ENCODE measurements around the gene ARL11. TPM values are rescaled to one million over a fixed set of nuclear protein-coding genes. Genes with fewer than 3 reads are reported as not detected.
A peak's percentile ranks its signal among the peaks of the same experiment; 100 is the strongest.

ARL11 gene
- total RNA-seq, 6 experiments from 2014 or later, result not detected

- no peak for DNase-seq
- 0 out of 2 replicates have a peak overlapping the region, but pooled peaks have one; percentile 4 for H3K27ac Mint-ChIP-seq
- no peaks in the 10 kb centered on the region for H3K9me3 Mint-ChIP-seq
- no peak overlapping the region for H3K4me3 Mint-ChIP-seq
- TF ChIP-seq, protein P1, sequence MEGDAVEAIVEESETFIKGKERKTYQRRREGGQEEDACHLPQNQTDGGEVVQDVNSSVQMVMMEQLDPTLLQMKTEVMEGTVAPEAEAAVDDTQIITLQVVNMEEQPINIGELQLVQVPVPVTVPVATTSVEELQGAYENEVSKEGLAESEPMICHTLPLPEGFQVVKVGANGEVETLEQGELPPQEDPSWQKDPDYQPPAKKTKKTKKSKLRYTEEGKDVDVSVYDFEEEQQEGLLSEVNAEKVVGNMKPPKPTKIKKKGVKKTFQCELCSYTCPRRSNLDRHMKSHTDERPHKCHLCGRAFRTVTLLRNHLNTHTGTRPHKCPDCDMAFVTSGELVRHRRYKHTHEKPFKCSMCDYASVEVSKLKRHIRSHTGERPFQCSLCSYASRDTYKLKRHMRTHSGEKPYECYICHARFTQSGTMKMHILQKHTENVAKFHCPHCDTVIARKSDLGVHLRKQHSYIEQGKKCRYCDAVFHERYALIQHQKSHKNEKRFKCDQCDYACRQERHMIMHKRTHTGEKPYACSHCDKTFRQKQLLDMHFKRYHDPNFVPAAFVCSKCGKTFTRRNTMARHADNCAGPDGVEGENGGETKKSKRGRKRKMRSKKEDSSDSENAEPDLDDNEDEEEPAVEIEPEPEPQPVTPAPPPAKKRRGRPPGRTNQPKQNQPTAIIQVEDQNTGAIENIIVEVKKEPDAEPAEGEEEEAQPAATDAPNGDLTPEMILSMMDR (IDR thresholded peaks at IDR 0.05), result no peak
- no peaks in the 10 kb centered on the region for H3K36me3 Mint-ChIP-seq (ENCODE audit: low read depth)
- peaks cover 29% of the 10 kb centered on the region for H3K4me1 Mint-ChIP-seq (ENCODE audit: low read depth)
- H3K27me3 Mint-ChIP-seq (ENCODE audit: insufficient read depth), result peaks cover 3% of the 10 kb centered on the region; the same call in 1 of the 2 replicates
Observed at GRCh38 chr13:49638030-49638743, 9.9 kb downstream of the ARL11 start.

DNA sequence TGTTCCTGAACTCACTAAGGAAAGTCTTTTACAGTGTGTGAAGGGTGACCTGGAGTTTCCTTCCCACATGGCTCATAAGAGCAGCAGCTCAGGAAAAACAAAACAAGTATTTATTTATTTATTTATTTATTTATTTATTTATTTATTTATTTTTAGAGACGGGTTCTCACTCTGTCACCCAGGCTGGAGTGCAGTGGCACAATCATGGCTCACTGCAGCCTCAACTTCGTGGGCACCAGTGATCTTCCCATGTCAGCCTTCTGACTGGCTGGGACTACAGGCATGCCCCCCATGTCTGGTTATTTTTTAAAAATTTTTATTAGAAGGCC is 10.4 kb downstream of the ARL11 start:
- TF ChIP-seq, protein P1 (IDR thresholded peaks at IDR 0.05), result no peak
- peaks cover 29% of the 10 kb centered on the region for H3K4me1 Mint-ChIP-seq (ENCODE audit: low read depth)
- H3K36me3 Mint-ChIP-seq (ENCODE audit: low read depth), result no peaks in the 10 kb centered on the region
- H3K9me3 Mint-ChIP-seq, result no peaks in the 10 kb centered on the region
- no peak overlapping the region for H3K27ac Mint-ChIP-seq
- peaks cover 2% of the 10 kb centered on the region; the same call in 1 of the 2 replicates for H3K27me3 Mint-ChIP-seq (ENCODE audit: insufficient read depth)
- no peak overlapping the region for H3K4me3 Mint-ChIP-seq
- no peak for DNase-seq

DNA sequence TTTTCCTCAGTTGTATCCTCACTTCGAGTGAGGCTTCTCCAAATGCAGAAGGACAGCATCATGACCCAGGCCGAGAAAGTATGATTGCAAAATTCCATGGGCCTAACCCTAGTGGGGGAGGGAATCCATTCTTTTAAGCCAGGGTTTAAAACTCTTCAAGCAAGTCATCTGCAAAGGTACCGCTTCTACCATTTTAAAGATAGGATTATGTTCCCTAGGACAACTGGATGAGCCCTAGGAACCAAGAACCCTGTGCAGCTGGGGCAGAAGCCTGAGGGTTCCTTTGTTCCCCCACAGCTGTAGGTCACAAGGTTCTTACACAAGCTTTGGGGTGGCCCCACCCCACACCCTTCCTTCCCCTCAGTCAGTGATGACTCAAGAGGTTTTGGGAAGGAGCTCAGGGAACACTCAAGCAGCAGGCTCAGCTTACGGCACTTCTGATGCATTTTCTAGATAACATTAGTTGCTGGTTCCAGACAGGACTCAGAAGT is 13.5 kb downstream of the ARL11 start:
- DNase-seq, result peak; percentile 83
- Mint-ChIP-seq H3K9me3 (no peaks in the 10 kb centered on the region), H3K36me3 (ENCODE audit: low read depth) (no peaks in the 10 kb centered on the region), H3K27me3 (ENCODE audit: insufficient read depth) (peaks cover 2% of the 10 kb centered on the region; the same call in 1 of the 2 replicates), H3K27ac (peak overlapping the region; percentile 81), H3K4me1 (ENCODE audit: low read depth) (peaks cover 29% of the 10 kb centered on the region), H3K4me3 (peak overlapping the region; percentile 73; the same call in 1 of the 2 replicates)
- TF ChIP-seq, protein P1 (IDR thresholded peaks at IDR 0.05), result no peak

DNA sequence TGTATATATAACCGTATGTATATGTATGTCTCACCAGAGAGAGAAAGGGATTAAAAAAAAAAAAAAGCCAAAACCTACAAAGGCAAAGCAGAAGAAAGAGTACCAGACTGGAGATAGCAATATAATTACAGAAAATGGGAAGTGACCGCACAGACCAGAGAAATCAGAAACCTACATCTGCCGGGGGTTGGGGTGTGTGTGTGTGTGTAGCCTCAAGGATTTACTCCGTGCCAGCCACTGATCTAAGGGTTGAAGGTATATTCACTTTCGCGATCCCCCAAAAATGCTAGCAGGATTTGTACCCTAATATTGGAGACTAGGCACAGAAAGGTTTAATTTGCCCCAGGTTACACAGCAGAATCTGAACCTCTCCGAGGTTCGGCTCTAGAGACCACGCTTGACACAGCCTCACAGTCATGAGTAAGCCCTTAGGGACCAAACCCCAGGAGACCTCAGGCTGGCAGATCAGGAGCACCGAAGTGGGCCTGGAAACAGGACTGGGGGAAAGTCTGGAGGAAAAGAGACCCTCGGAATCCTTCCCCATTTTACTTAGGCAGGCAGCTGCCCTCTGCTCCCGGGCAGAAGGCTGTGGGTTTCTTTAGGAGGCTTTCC is 14.8 kb downstream of the ARL11 start:
- H3K4me1 Mint-ChIP-seq (ENCODE audit: low read depth), result peaks cover 28% of the 10 kb centered on the region
- peaks cover 2% of the 10 kb centered on the region; the same call in 1 of the 2 replicates for H3K27me3 Mint-ChIP-seq (ENCODE audit: insufficient read depth)
- H3K36me3 Mint-ChIP-seq (ENCODE audit: low read depth), result no peaks in the 10 kb centered on the region
- H3K27ac Mint-ChIP-seq, result no peak overlapping the region
- DNase-seq, result no peak
- H3K4me3 Mint-ChIP-seq, result no peak overlapping the region
- TF ChIP-seq, protein P1 (IDR thresholded peaks at IDR 0.05), result no peak
- no peaks in the 10 kb centered on the region for H3K9me3 Mint-ChIP-seq

- H3K27me3 Mint-ChIP-seq (ENCODE audit: insufficient read depth), result no peaks in the 10 kb centered on the region
- H3K4me1 Mint-ChIP-seq (ENCODE audit: low read depth), result peaks cover 35% of the 10 kb centered on the region
- DNase-seq, result no peak
- no peaks in the 10 kb centered on the region for H3K36me3 Mint-ChIP-seq (ENCODE audit: low read depth)
- TF ChIP-seq, protein P1 (IDR thresholded peaks at IDR 0.05), result no peak
- no peaks in the 10 kb centered on the region for H3K9me3 Mint-ChIP-seq
- H3K27ac Mint-ChIP-seq, result no peak overlapping the region
- no peak overlapping the region for H3K4me3 Mint-ChIP-seq
Observed at GRCh38 chr13:49645451-49645850, 17.1 kb downstream of the ARL11 start.
